ENCODE results near the gene UBL3. TPM values are rescaled to one million over a fixed set of nuclear protein-coding genes. Genes with fewer than 3 reads are reported as not detected.

The UBL3 gene
- total RNA-seq, 3 donors from 2014 or later = 12.3 to 14.1 (median 14.1) TPM

- no peaks in the 10 kb centered on the region for H3K9me3 Mint-ChIP-seq
- no peaks in the 10 kb centered on the region for H3K4me1 Mint-ChIP-seq (ENCODE audit: low read depth)
- DNase-seq (no peak), ATAC-seq (no peak)
- H3K4me3 Mint-ChIP-seq = no peak overlapping the region
- H3K36me3 Mint-ChIP-seq (ENCODE audit: insufficient read depth) = no peaks in the 10 kb centered on the region
- H3K27me3 Mint-ChIP-seq (ENCODE audit: low read depth) = peaks cover 7% of the 10 kb centered on the region
Measured at GRCh38 chr13:29749401-29750182, 100.8 kb downstream of the UBL3 start.

GRCh38 chr13:29748097-29748496 lies 102.3 kb downstream of the UBL3 start:
- Mint-ChIP-seq H3K27me3 (ENCODE audit: low read depth) (peaks cover 7% of the 10 kb centered on the region), H3K36me3 (ENCODE audit: insufficient read depth) (no peaks in the 10 kb centered on the region), H3K4me1 (ENCODE audit: low read depth) (no peaks in the 10 kb centered on the region), H3K9me3 (no peaks in the 10 kb centered on the region), H3K4me3 (no peak overlapping the region)
- DNase-seq (no peak), ATAC-seq (no peak)

GRCh38 chr13:29746148-29746677 lies 104.2 kb downstream of the UBL3 start:
- ATAC-seq (no peak), DNase-seq (no peak)
- Mint-ChIP-seq H3K4me3 (no peak overlapping the region), H3K36me3 (ENCODE audit: insufficient read depth) (no peaks in the 10 kb centered on the region), H3K9me3 (no peaks in the 10 kb centered on the region), H3K27me3 (ENCODE audit: low read depth) (peaks cover 7% of the 10 kb centered on the region), H3K4me1 (ENCODE audit: low read depth) (no peaks in the 10 kb centered on the region)

GRCh38 chr13:29745704-29746103 lies 104.7 kb downstream of the UBL3 start:
- DNase-seq (no peak), ATAC-seq (no peak)
- Mint-ChIP-seq H3K4me1 (ENCODE audit: low read depth) (no peaks in the 10 kb centered on the region), H3K9me3 (no peaks in the 10 kb centered on the region), H3K27me3 (ENCODE audit: low read depth) (peaks cover 6% of the 10 kb centered on the region), H3K4me3 (no peak overlapping the region), H3K36me3 (ENCODE audit: insufficient read depth) (no peaks in the 10 kb centered on the region)

GRCh38 chr13:29743201-29743786 lies 107.1 kb downstream of the UBL3 start:
- Mint-ChIP-seq H3K36me3 (ENCODE audit: insufficient read depth) (no peaks in the 10 kb centered on the region), H3K4me3 (no peak overlapping the region), H3K4me1 (ENCODE audit: low read depth) (no peaks in the 10 kb centered on the region), H3K27me3 (ENCODE audit: low read depth) (no peaks in the 10 kb centered on the region), H3K9me3 (no peaks in the 10 kb centered on the region)
- ATAC-seq (no peak), DNase-seq (no peak)

- peaks cover 3% of the 10 kb centered on the region for H3K27me3 Mint-ChIP-seq (ENCODE audit: low read depth)
- H3K4me1 Mint-ChIP-seq (ENCODE audit: low read depth) = no peaks in the 10 kb centered on the region
- no peaks in the 10 kb centered on the region for H3K36me3 Mint-ChIP-seq (ENCODE audit: insufficient read depth)
- DNase-seq (no peak), ATAC-seq (no peak)
- no peak overlapping the region for H3K4me3 Mint-ChIP-seq
- H3K9me3 Mint-ChIP-seq = no peaks in the 10 kb centered on the region
Measured at GRCh38 chr13:29740961-29741360, 109.5 kb downstream of the UBL3 start.

- no peaks in the 10 kb centered on the region for H3K9me3 Mint-ChIP-seq
- ATAC-seq (no peak), DNase-seq (no peak)
- H3K4me3 Mint-ChIP-seq = no peak overlapping the region
- peaks cover 26% of the 10 kb centered on the region for H3K27me3 Mint-ChIP-seq (ENCODE audit: low read depth)
- peaks cover 5% of the 10 kb centered on the region for H3K4me1 Mint-ChIP-seq (ENCODE audit: low read depth)
- H3K36me3 Mint-ChIP-seq (ENCODE audit: insufficient read depth) = no peaks in the 10 kb centered on the region
Measured at GRCh38 chr13:29737061-29737460, 113.4 kb downstream of the UBL3 start.

GRCh38 chr13:29733147-29733611 lies 117.2 kb downstream of the UBL3 start:
- Mint-ChIP-seq H3K9me3 (no peaks in the 10 kb centered on the region), H3K4me3 (no peak overlapping the region), H3K27me3 (ENCODE audit: low read depth) (peaks cover 60% of the 10 kb centered on the region), H3K36me3 (ENCODE audit: insufficient read depth) (no peaks in the 10 kb centered on the region), H3K4me1 (ENCODE audit: low read depth) (peaks cover 5% of the 10 kb centered on the region)
- DNase-seq = no peak
- no peak for ATAC-seq

GRCh38 chr13:29730253-29730652 lies 120.2 kb downstream of the UBL3 start:
- peaks cover 54% of the 10 kb centered on the region for H3K27me3 Mint-ChIP-seq (ENCODE audit: low read depth)
- H3K4me1 Mint-ChIP-seq (ENCODE audit: low read depth) = peaks cover 5% of the 10 kb centered on the region
- no peak overlapping the region for H3K4me3 Mint-ChIP-seq
- DNase-seq (no peak), ATAC-seq (no peak)
- peaks cover 5% of the 10 kb centered on the region for H3K9me3 Mint-ChIP-seq
- H3K36me3 Mint-ChIP-seq (ENCODE audit: insufficient read depth) = peaks cover 3% of the 10 kb centered on the region

GRCh38 chr13:29722415-29722814 lies 128.0 kb downstream of the UBL3 start:
- DNase-seq (no peak), ATAC-seq (no peak)
- H3K4me3 Mint-ChIP-seq = no peak overlapping the region
- H3K27me3 Mint-ChIP-seq (ENCODE audit: low read depth) = peaks cover 16% of the 10 kb centered on the region
- peaks cover 3% of the 10 kb centered on the region for H3K36me3 Mint-ChIP-seq (ENCODE audit: insufficient read depth)
- H3K4me1 Mint-ChIP-seq (ENCODE audit: low read depth) = no peaks in the 10 kb centered on the region
- H3K9me3 Mint-ChIP-seq = peaks cover 5% of the 10 kb centered on the region

GRCh38 chr13:29721766-29722165 lies 128.7 kb downstream of the UBL3 start:
- peaks cover 5% of the 10 kb centered on the region for H3K9me3 Mint-ChIP-seq
- H3K4me1 Mint-ChIP-seq (ENCODE audit: low read depth) = no peaks in the 10 kb centered on the region
- H3K4me3 Mint-ChIP-seq = no peak overlapping the region
- no peak for DNase-seq
- H3K27me3 Mint-ChIP-seq (ENCODE audit: low read depth) = peaks cover 19% of the 10 kb centered on the region
- H3K36me3 Mint-ChIP-seq (ENCODE audit: insufficient read depth) = peaks cover 3% of the 10 kb centered on the region
- ATAC-seq = no peak

- no peaks in the 10 kb centered on the region for H3K4me1 Mint-ChIP-seq (ENCODE audit: low read depth)
Measured at GRCh38 chr13:29718694-29719093, 131.7 kb downstream of the UBL3 start.

GRCh38 chr13:29716493-29716892 lies 133.9 kb downstream of the UBL3 start:
- ATAC-seq (no peak), DNase-seq (no peak)
- H3K4me1 Mint-ChIP-seq (ENCODE audit: low read depth) = no peaks in the 10 kb centered on the region
- no peak overlapping the region for H3K4me3 Mint-ChIP-seq
- no peaks in the 10 kb centered on the region for H3K9me3 Mint-ChIP-seq
- H3K27me3 Mint-ChIP-seq (ENCODE audit: low read depth) = peaks cover 23% of the 10 kb centered on the region
- H3K36me3 Mint-ChIP-seq (ENCODE audit: insufficient read depth) = no peaks in the 10 kb centered on the region

More at GRCh38 chr13:29718694-29719093, 131.7 kb downstream of the UBL3 start:
- H3K9me3 Mint-ChIP-seq = no peaks in the 10 kb centered on the region
- peaks cover 25% of the 10 kb centered on the region for H3K27me3 Mint-ChIP-seq (ENCODE audit: low read depth)
- DNase-seq = no peak
- no peak overlapping the region for H3K4me3 Mint-ChIP-seq
- ATAC-seq = no peak
- no peaks in the 10 kb centered on the region for H3K36me3 Mint-ChIP-seq (ENCODE audit: insufficient read depth)
